ENCODE data around the gene PMM2. TPM values are rescaled to one million over a fixed set of nuclear protein-coding genes. Genes with fewer than 3 reads are reported as not detected.

Gene PMM2
- total RNA-seq, 1 experiment from 2014 or later, result 53.3 TPM

- TF ChIP-seq MAX (IDR thresholded peaks at IDR 0.05), result no peak
Measured at GRCh38 chr16:8878523-8878911, 80.9 kb downstream of the PMM2 start (continued).

- TF ChIP-seq MAX (IDR thresholded peaks at IDR 0.05) (no peak), CBX3 (IDR thresholded peaks at IDR 0.05; ENCODE audit: low read depth) (no peak), FOSL1 (IDR thresholded peaks at IDR 0.05; ENCODE audit: low read depth) (no peak), ELF1 (IDR thresholded peaks at IDR 0.05; ENCODE audit: borderline replicate concordance, low read depth) (no peak)
- no peak overlapping the region for H3K9ac ChIP-seq (ENCODE audit: low read length)
- no peak overlapping the region for H3K4me2 ChIP-seq (ENCODE audit: low read length)
- no peak for ATAC-seq
- peaks cover 21 to 43% of the 10 kb centered on the region in 2 experiments for H3K4me1 ChIP-seq (ENCODE audit: control insufficient read depth in 1 of 2, insufficient read depth in 2 of 2, low read length in 2 of 2)
- no peak overlapping the region for H2AFZ ChIP-seq (ENCODE audit: low read depth, low read length, poor library complexity, severe bottlenecking)
- no TSS peak for BruUV-seq (replicated peaks)
- H4K20me1 ChIP-seq (ENCODE audit: insufficient read depth), result no peaks in the 10 kb centered on the region
- no peak for DNase-seq (ENCODE audit: low read depth, low spot score)
- RAD21 ChIA-PET (ENCODE audit: low non-redundant PET in 1 of 2, low total read pairs in 2 of 2, uncharacterized antibody in 2 of 2, unreplicated experiment in 2 of 2), result no interaction called here
- no peaks in the 10 kb centered on the region for H3K36me3 ChIP-seq (ENCODE audit: control insufficient read depth in 1 of 2, insufficient read depth in 2 of 2, low read length in 2 of 2)
- no peak overlapping the region for H3K27ac ChIP-seq (ENCODE audit: low read depth, low read length)
- no peaks in the 10 kb centered on the region for H3K9me3 ChIP-seq (ENCODE audit: control insufficient read depth in 1 of 2, insufficient read depth in 1 of 2, low read depth in 1 of 2, low read length in 2 of 2)
- POLR2A ChIA-PET, result interaction anchor here (1.0 to 1.6 kb wide), 3 partner anchors 10 to 12 kb away, joined by 3 to 8 read pairs (median 3); partner anchors contain the start of gene CARHSP1
- H3K79me2 ChIP-seq (ENCODE audit: insufficient read depth, low read length), result no peaks in the 10 kb centered on the region
- H3K4me3 ChIP-seq (replicated peaks in 1 of 2; ENCODE audit: low read depth in 1 of 2, low read length in 2 of 2), result no peak overlapping the region
- CTCF ChIA-PET, result interaction anchor here (0.6 to 4.3 kb wide), 12 partner anchors 9 to 1595 kb away, joined by 3 to 38 read pairs (median 4); partner anchors contain the start of gene CARHSP1
- intact Hi-C loops (cut with micrococcal nuclease), result loop anchor here (1.0 to 2.0 kb wide), 2 partner anchors 220 to 314 kb away; no protein-coding TSS in a partner anchor
- no peaks in the 10 kb centered on the region for H3K27me3 ChIP-seq (ENCODE audit: insufficient read depth, low read length)
- no peaks in the 10 kb centered on the region for H3K9me2 ChIP-seq (ENCODE audit: insufficient read depth)
Measured at GRCh38 chr16:8880839-8881510, 83.3 kb downstream of the PMM2 start.

- ChIA-PET RAD21 (ENCODE audit: low non-redundant PET in 1 of 2, low total read pairs in 2 of 2, uncharacterized antibody in 2 of 2, unreplicated experiment in 2 of 2) (no interaction called here), CTCF (interaction anchor here (4.3 kb wide), 1 partner anchor 12 kb away, joined by 38 read pairs; the partner anchor contains the start of gene CARHSP1), POLR2A (interaction anchor here (1.0 kb wide), 1 partner anchor 13 kb away, joined by 3 read pairs; the partner anchor contains the start of gene CARHSP1)
- peaks cover 21 to 53% of the 10 kb centered on the region in 2 experiments for H3K4me1 ChIP-seq (ENCODE audit: control insufficient read depth in 1 of 2, insufficient read depth in 2 of 2, low read length in 2 of 2)
- no peak for DNase-seq (ENCODE audit: low read depth, low spot score)
- no peaks in the 10 kb centered on the region for H3K27me3 ChIP-seq (ENCODE audit: insufficient read depth, low read length)
- no peak for ATAC-seq
- H3K36me3 ChIP-seq (ENCODE audit: control insufficient read depth in 1 of 2, insufficient read depth in 2 of 2, low read length in 2 of 2), result no peaks in the 10 kb centered on the region
- H2AFZ ChIP-seq (ENCODE audit: low read depth, low read length, poor library complexity, severe bottlenecking), result no peak within 1 kb of the TSS
- intact Hi-C loops (cut with micrococcal nuclease), result no loop called here
- H3K4me3 ChIP-seq (replicated peaks in 1 of 2; ENCODE audit: low read depth in 1 of 2, low read length in 2 of 2), result no peak within 1 kb of the TSS
- no peaks in the 10 kb centered on the region for H4K20me1 ChIP-seq (ENCODE audit: insufficient read depth)
- no peaks in the 10 kb centered on the region for H3K79me2 ChIP-seq (ENCODE audit: insufficient read depth, low read length)
- no TSS peak for BruUV-seq (replicated peaks)
- H3K9ac ChIP-seq (ENCODE audit: low read length), result no peak within 1 kb of the TSS
- H3K27ac ChIP-seq (ENCODE audit: low read depth, low read length), result no peak within 1 kb of the TSS
- no peaks in the 10 kb centered on the region for H3K9me3 ChIP-seq (ENCODE audit: control insufficient read depth in 1 of 2, insufficient read depth in 1 of 2, low read depth in 1 of 2, low read length in 2 of 2)
- no peaks in the 10 kb centered on the region for H3K9me2 ChIP-seq (ENCODE audit: insufficient read depth)
- no peak within 1 kb of the TSS for H3K4me2 ChIP-seq (ENCODE audit: low read length)
- no peak for TF ChIP-seq EZH2phosphoT487 (IDR thresholded peaks at IDR 0.05; ENCODE audit: borderline replicate concordance)
- TF ChIP-seq SP1 (IDR thresholded peaks at IDR 0.05; ENCODE audit: low read depth), result no peak
- TF ChIP-seq YY1 (IDR thresholded peaks at IDR 0.05; ENCODE audit: extremely low read depth, insufficient replicate concordance, low read depth, low read length), result no peak
- TF ChIP-seq POLR2A (IDR thresholded peaks at IDR 0.05; ENCODE audit: borderline replicate concordance, extremely low read depth, insufficient read depth, insufficient read length), result no peak
- no peak for TF ChIP-seq CEBPB (IDR thresholded peaks at IDR 0.05; ENCODE audit: low read depth)
- TF ChIP-seq REST (IDR thresholded peaks at IDR 0.05; ENCODE audit: low read depth), result no peak
- TF ChIP-seq ZNF274 (IDR thresholded peaks at IDR 0.05; ENCODE audit: low read depth, low read length), result no peak
- no peak for TF ChIP-seq EZH2 (IDR thresholded peaks at IDR 0.05)
- TF ChIP-seq SRF (IDR thresholded peaks at IDR 0.05; ENCODE audit: low read depth), result no peak
- no peak for TF ChIP-seq TCF7L2 (IDR thresholded peaks at IDR 0.05; ENCODE audit: borderline replicate concordance, extremely low read depth, insufficient read depth, insufficient read length)
Measured at GRCh38 chr16:8882041-8882617, 84.5 kb downstream of the PMM2 start, which contains the start of gene LITAFD. LITAFD (plus strand) TSS chr16:8882351; CDS start chr16:8884356, 2,005 bp downstream.

Data from HCT116 (cell line).